Suprapubic skin (tissue), 4 donors: ENCODE results near the gene INIP. TPM values are rescaled to one million over a fixed set of nuclear protein-coding genes. Genes with fewer than 3 reads are reported as not detected.

Experiments used
- DNase-seq, 2 donors: peaks; one replicate each; pipeline ENCODE4 v3.0.0-alpha.2; 2019; ENCODE audit warnings: low spot score in 2 of 2
- H3K27ac ChIP-seq: fragments of 200-600 bp; sonication (generic); one replicate; pipeline ENCODE4 v1.5.1; 2019
- H3K27me3 ChIP-seq: fragments of 200-600 bp; sonication (generic); one replicate; pipeline ENCODE4 v1.5.1; 2019
- H3K36me3 ChIP-seq: fragments of 200-600 bp; sonication (generic); one replicate; pipeline ENCODE4 v1.5.1; 2019
- H3K4me1 ChIP-seq: fragments of 200-600 bp; sonication (generic); one replicate; pipeline ENCODE4 v1.5.1; 2019
- H3K4me3 ChIP-seq: fragments of 200-600 bp; sonication (generic); one replicate; pipeline ENCODE4 v1.5.1; 2019; ENCODE audit warnings: mild to moderate bottlenecking
- H3K9me3 ChIP-seq: fragments of 200-600 bp; sonication (generic); one replicate; pipeline ENCODE4 v1.5.1; 2019
- EP300 ChIP-seq: sonication (generic); formaldehyde crosslinking; IDR thresholded peaks from one replicate; pipeline ENCODE4 v1.6.1; 2017; ENCODE audit warnings: antibody characterized with exemption
- POLR2A ChIP-seq, 2 donors: fragments of 450-650 bp; IDR thresholded peaks; one replicate each; pipeline ENCODE4 v1.6.1; 2017; ENCODE audit warnings: antibody characterized with exemption in 2 of 2, mild to moderate bottlenecking in 2 of 2, moderate library complexity in 2 of 2
- POLR2AphosphoS5 ChIP-seq, 3 donors: sonication (generic); formaldehyde crosslinking; IDR thresholded peaks; one replicate each; pipeline ENCODE4 v1.6.1; 2017; ENCODE audit warnings: antibody characterized with exemption in 3 of 3
- WGBS: methylation state at CpG from one replicate; pipeline ENCODE4 v1.1.5; 2018; 5-methylcytosine and 5-hydroxymethylcytosine counted together
- total RNA-seq, 4 donors: library from RNA; depleted of rRNA; stranded (reverse); fragments of >200 nt; gene quantifications; one replicate each; pipeline ENCODE4 v1.1.0, GENCODE V29; 2016
- TF ChIP-seq, protein P1 (sequence below), 2 donors: fragments of 200-600 bp in 1 of 2; fragments of 450-650 bp in 1 of 2; sonication (generic) in 1 of 2; IDR thresholded peaks; one replicate each; pipeline ENCODE4 v1.5.1; 2016 to 2019; ENCODE audit warnings: antibody characterized with exemption in 2 of 2, mild to moderate bottlenecking in 1 of 2, moderate library complexity in 1 of 2

Gene INIP
- total RNA-seq, 4 donors from 2014 or later, result 9.0 to 14.9 (median 14.2) TPM

DNA sequence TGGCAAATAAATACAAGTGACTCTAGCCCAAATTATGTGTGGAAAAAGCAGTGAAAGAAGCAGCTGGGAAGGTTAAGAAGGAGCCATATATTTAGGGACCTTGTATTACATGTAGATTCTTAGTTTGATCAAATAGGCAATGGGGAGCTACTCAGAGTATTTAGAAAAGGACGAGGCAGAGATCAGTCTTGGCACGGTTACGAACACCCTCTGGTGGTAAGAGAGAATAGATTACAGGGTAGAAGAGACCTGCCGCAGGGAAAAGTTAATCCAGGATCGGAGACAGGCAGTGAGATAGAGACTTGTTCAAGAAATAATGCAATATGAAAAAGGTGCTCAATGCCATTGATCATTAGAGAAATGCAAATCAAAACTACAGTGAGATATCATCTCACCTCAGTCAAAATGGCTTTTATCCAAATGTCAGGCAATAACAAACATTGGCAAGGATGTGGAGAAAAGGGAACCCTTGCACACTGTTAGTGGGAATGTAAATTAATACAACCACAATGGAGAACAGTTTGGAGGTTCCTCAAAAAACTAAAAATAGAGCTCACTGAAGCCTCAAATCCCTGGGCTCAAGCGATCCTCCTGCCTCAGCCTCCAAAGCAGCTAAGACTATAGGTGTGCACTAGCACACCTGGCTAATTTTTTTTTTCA is 12.0 kb downstream of the INIP start:
- no peak for TF ChIP-seq POLR2A (IDR thresholded peaks at IDR 0.05)
- TF ChIP-seq, protein P1, sequence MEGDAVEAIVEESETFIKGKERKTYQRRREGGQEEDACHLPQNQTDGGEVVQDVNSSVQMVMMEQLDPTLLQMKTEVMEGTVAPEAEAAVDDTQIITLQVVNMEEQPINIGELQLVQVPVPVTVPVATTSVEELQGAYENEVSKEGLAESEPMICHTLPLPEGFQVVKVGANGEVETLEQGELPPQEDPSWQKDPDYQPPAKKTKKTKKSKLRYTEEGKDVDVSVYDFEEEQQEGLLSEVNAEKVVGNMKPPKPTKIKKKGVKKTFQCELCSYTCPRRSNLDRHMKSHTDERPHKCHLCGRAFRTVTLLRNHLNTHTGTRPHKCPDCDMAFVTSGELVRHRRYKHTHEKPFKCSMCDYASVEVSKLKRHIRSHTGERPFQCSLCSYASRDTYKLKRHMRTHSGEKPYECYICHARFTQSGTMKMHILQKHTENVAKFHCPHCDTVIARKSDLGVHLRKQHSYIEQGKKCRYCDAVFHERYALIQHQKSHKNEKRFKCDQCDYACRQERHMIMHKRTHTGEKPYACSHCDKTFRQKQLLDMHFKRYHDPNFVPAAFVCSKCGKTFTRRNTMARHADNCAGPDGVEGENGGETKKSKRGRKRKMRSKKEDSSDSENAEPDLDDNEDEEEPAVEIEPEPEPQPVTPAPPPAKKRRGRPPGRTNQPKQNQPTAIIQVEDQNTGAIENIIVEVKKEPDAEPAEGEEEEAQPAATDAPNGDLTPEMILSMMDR (IDR thresholded peaks at IDR 0.05), result no peak
- no peak for TF ChIP-seq EP300
- Histone ChIP-seq H3K4me3 (no peak overlapping the region), H3K27ac (no peak overlapping the region), H3K27me3 (no peaks in the 10 kb centered on the region), H3K4me1 (peaks cover 7% of the 10 kb centered on the region), H3K9me3 (no peaks in the 10 kb centered on the region), H3K36me3 (peaks cover 11% of the 10 kb centered on the region)
- 45% methylated on average over 6 of the region's 6 CpGs for WGBS
- DNase-seq, result no peak

DNA sequence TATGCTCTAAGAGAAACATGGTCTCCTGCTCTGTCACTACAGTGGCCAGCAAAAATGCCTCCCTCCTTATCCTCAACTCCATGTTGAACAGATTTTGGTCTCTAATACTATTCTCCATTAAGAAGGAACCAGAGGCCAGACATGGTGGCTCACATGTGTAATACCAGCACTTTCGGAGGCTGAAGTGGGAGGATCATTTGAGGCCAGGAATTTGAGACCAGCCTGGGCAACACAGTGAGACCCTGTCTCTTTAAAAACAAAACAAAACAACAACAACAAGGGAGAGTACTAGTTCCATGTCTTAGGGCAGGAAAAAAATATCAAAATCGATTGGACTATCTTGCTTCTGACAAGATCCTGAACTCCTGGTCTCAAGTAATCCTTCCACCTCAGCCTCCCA is 14.6 kb downstream of the INIP start:
- DNase-seq, result no peak
- TF ChIP-seq POLR2A (IDR thresholded peaks at IDR 0.05), result no peak
- no peak for TF ChIP-seq EP300
- TF ChIP-seq POLR2AphosphoS5 (IDR thresholded peaks at IDR 0.05), result no peak
- TF ChIP-seq, protein P1 (IDR thresholded peaks at IDR 0.05), result no peak
- WGBS, result 79% methylated on average over 2 of the region's 2 CpGs

DNA sequence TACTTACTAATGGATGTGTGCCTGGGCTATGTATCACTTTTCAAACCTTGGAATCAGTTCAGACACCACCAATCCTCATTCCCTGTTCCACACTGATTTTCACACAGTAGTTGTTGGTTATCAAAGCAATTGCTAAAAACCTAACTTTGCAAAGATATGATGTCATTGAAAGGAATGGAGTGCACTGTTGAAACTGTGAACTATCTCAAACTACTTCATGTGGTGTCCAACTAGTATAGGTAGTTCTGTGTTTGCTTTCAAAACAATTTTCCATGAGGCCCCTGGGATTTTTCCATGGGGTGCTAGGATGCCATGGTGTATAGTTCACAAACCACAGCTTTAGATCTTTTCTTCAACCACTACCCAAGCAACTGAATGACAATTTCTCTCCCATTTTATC is 17.8 kb downstream of the INIP start:
- Histone ChIP-seq H3K27me3 (no peaks in the 10 kb centered on the region), H3K4me1 (peaks cover 7% of the 10 kb centered on the region), H3K4me3 (no peak overlapping the region), H3K9me3 (no peaks in the 10 kb centered on the region), H3K36me3 (peaks cover 19% of the 10 kb centered on the region), H3K27ac (no peak overlapping the region)
- no peak for DNase-seq
- TF ChIP-seq POLR2A (IDR thresholded peaks at IDR 0.05), result no peak
- no peak for TF ChIP-seq POLR2AphosphoS5 (IDR thresholded peaks at IDR 0.05)
- TF ChIP-seq EP300, result no peak
- TF ChIP-seq, protein P1 (IDR thresholded peaks at IDR 0.05), result no peak

More for the DNA sequence above, 14.6 kb downstream of the INIP start:
- Histone ChIP-seq H3K36me3 (peaks cover 12% of the 10 kb centered on the region), H3K4me1 (peaks cover 7% of the 10 kb centered on the region), H3K4me3 (no peak overlapping the region), H3K27me3 (no peaks in the 10 kb centered on the region), H3K9me3 (no peaks in the 10 kb centered on the region), H3K27ac (no peak overlapping the region)

DNA sequence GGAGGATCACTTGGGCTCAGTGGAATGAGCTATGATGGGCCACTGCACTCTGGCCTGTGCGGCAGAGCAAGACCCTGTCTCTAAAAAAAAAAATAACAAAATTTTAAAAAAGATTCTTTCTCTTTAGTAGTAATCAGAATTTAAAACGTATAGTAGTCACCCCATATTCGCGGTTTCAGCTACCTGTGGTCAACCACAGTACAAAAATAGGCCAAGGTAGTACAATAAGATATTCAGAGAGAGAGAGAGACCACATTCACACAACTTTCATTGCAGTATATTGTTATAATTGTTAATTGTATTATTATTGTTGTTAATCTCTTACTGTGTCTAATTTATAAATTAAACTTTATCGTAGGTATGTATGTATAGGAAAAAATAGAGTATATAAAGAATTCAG is 18.7 kb downstream of the INIP start:
- no peak for TF ChIP-seq POLR2A (IDR thresholded peaks at IDR 0.05)
- TF ChIP-seq EP300, result no peak
- TF ChIP-seq, protein P1 (IDR thresholded peaks at IDR 0.05), result no peak
- TF ChIP-seq POLR2AphosphoS5 (IDR thresholded peaks at IDR 0.05), result no peak
- 85% methylated on average over 5 of the region's 5 CpGs for WGBS
- Histone ChIP-seq H3K27ac (no peak overlapping the region), H3K36me3 (peaks cover 19% of the 10 kb centered on the region), H3K4me1 (peaks cover 7% of the 10 kb centered on the region), H3K9me3 (no peaks in the 10 kb centered on the region), H3K27me3 (no peaks in the 10 kb centered on the region), H3K4me3 (no peak overlapping the region)
- no peak for DNase-seq

DNA sequence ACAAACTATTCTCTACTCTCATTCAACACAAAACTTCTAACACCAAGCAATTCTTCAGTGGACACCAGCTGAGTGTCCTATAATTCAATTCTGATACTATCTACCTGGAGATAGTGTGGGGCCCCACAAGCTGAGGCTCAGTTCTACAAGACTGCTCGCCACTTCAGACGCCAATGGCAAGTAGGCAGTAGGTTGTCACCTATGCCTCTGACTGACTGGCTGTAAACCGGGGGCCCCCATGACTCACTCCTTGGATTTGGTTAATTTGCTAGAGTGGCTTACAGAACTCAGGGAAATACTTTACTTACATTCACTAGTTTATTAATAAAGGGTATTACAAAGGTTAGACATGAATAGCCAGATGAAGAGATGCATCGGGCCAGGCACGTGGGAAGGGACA is 21.5 kb downstream of the INIP start:
- TF ChIP-seq POLR2A (IDR thresholded peaks at IDR 0.05) (no peak), EP300 (no peak), POLR2AphosphoS5 (IDR thresholded peaks at IDR 0.05) (no peak)
- TF ChIP-seq, protein P1 (IDR thresholded peaks at IDR 0.05), result no peak
- 98% methylated on average over 5 of the region's 5 CpGs for WGBS

More for the DNA sequence above, 21.5 kb downstream of the INIP start:
- H3K4me1 ChIP-seq, result no peaks in the 10 kb centered on the region
- peaks cover 44% of the 10 kb centered on the region for H3K36me3 ChIP-seq
- no peak overlapping the region for H3K4me3 ChIP-seq
- no peaks in the 10 kb centered on the region for H3K27me3 ChIP-seq
- no peak overlapping the region for H3K27ac ChIP-seq
- DNase-seq, result no peak
- no peaks in the 10 kb centered on the region for H3K9me3 ChIP-seq
